ENCODE results near the gene S1PR4. TPM values are rescaled to one million over a fixed set of nuclear protein-coding genes. Genes with fewer than 3 reads are reported as not detected.
A peak's percentile ranks its signal among the peaks of the same experiment; 100 is the strongest.

Gene S1PR4
- total RNA-seq, 1 experiment from 2014 or later = 0.26 TPM

- no peaks in the 10 kb centered on the region for H3K36me3 ChIP-seq (ENCODE audit: control insufficient read depth, insufficient read depth, low read length)
- no peaks in the 10 kb centered on the region for H3K9me3 ChIP-seq (ENCODE audit: control insufficient read depth, insufficient read depth, low read depth, low read length)
- in situ Hi-C loops (cut with HindIII; ENCODE audit: low pct_unique_long_range_greater_than_20kb, low sequenced_read_pairs) = no loop called here
- DNase-seq (ENCODE audit: low read depth, low spot score) = peak; percentile 30
- peak; percentile 79 for ATAC-seq
- intact Hi-C loops (cut with micrococcal nuclease; ENCODE audit: unreplicated experiment) = no loop called here
- H3K27me3 ChIP-seq (ENCODE audit: control insufficient read depth, insufficient read depth, low read length) = no peaks in the 10 kb centered on the region
- no peak overlapping the region for H3K4me3 ChIP-seq (ENCODE audit: low read depth in 2 of 2, low read length in 2 of 2)
- CTCF ChIA-PET = no interaction called here
- POLR2A ChIA-PET = no interaction called here
- H3K4me1 ChIP-seq (ENCODE audit: control insufficient read depth, insufficient read depth, low read length) = no peaks in the 10 kb centered on the region
- TF ChIP-seq POLR2AphosphoS5 (IDR thresholded peaks at IDR 0.05; ENCODE audit: low read depth, low read length) (no peak), SIN3A (IDR thresholded peaks at IDR 0.05; ENCODE audit: borderline replicate concordance, insufficient read depth, low read depth, low read length) (no peak), CTCF (IDR thresholded peaks at IDR 0.05) (peak; percentile 84), REST (IDR thresholded peaks at IDR 0.05; ENCODE audit: insufficient read depth in 1 of 2, low read depth in 2 of 2, low read length in 1 of 2) (no peak), TCF7L2 (IDR thresholded peaks at IDR 0.05; ENCODE audit: low read depth, low read length) (no peak)
- no TSS peak for BruUV-seq (replicated peaks)
- no peak overlapping the region for H3K27ac ChIP-seq (ENCODE audit: low read length)
Observed at GRCh38 chr19:3210347-3211017, 31.9 kb downstream of the S1PR4 start.

GRCh38 chr19:3211191-3211590, 32.6 kb downstream of the S1PR4 start:
- H3K27ac ChIP-seq (ENCODE audit: low read length) = no peak overlapping the region
- no peak for TF ChIP-seq SIN3A (IDR thresholded peaks at IDR 0.05; ENCODE audit: borderline replicate concordance, insufficient read depth, low read depth, low read length)
- TF ChIP-seq CTCF (IDR thresholded peaks at IDR 0.05) = no peak
- TF ChIP-seq POLR2AphosphoS5 (IDR thresholded peaks at IDR 0.05; ENCODE audit: low read depth, low read length) = no peak
- no peak for TF ChIP-seq REST (IDR thresholded peaks at IDR 0.05; ENCODE audit: insufficient read depth in 1 of 2, low read depth in 2 of 2, low read length in 1 of 2)
- no peak for TF ChIP-seq TCF7L2 (IDR thresholded peaks at IDR 0.05; ENCODE audit: low read depth, low read length)
- no peaks in the 10 kb centered on the region for H3K9me3 ChIP-seq (ENCODE audit: control insufficient read depth, insufficient read depth, low read depth, low read length)
- CTCF ChIA-PET = no interaction called here
- POLR2A ChIA-PET = no interaction called here
- no peaks in the 10 kb centered on the region for H3K36me3 ChIP-seq (ENCODE audit: control insufficient read depth, insufficient read depth, low read length)
- in situ Hi-C loops (cut with HindIII; ENCODE audit: low pct_unique_long_range_greater_than_20kb, low sequenced_read_pairs) (no loop called here), intact Hi-C loops (cut with micrococcal nuclease; ENCODE audit: unreplicated experiment) (no loop called here)
- no peaks in the 10 kb centered on the region for H3K4me1 ChIP-seq (ENCODE audit: control insufficient read depth, insufficient read depth, low read length)
- DNase-seq (ENCODE audit: low read depth, low spot score) = no peak
- no peaks in the 10 kb centered on the region for H3K27me3 ChIP-seq (ENCODE audit: control insufficient read depth, insufficient read depth, low read length)
- BruUV-seq (replicated peaks) = no TSS peak
- no peak for ATAC-seq
- no peak overlapping the region for H3K4me3 ChIP-seq (ENCODE audit: low read depth in 2 of 2, low read length in 2 of 2)
